Psoas muscle (tissue), 8 donors: Measurements from ENCODE around the gene JOSD1. TPM values are rescaled to one million over a fixed set of nuclear protein-coding genes. Genes with fewer than 3 reads are reported as not detected.

Experiments used
- ATAC-seq, 4 donors: fragments of 200-7000 bp; cut with Tn5 transposase; one replicate each; pipeline ENCODE4 v1.9.1; 2020; ENCODE audit warnings: moderate library complexity in 3 of 4, mild to moderate bottlenecking in 2 of 4
- DNase-seq, 2 donors: peaks; one replicate each; pipeline ENCODE4 v3.0.0-alpha.2; 2020
- H3K27ac ChIP-seq: fragments of 200-600 bp; one replicate; pipeline ENCODE4 v1.8.0; 2022
- H3K27me3 ChIP-seq, 3 donors: fragments of 200-600 bp in 1 of 3; one replicate each; pipeline versions ENCODE4 v1.6.1 to v1.8.0; 2013 to 2022; ENCODE audit warnings: low read length in 2 of 3, mild to moderate bottlenecking in 2 of 3, moderate library complexity in 1 of 3; ENCODE audit not compliant: insufficient read depth in 3 of 3
- H3K36me3 ChIP-seq, 2 donors: fragments of 200-600 bp in 1 of 2; one replicate each; pipeline versions ENCODE4 v1.6.1 to v1.8.0; 2013 to 2022; ENCODE audit warnings: low read depth in 1 of 2, mild to moderate bottlenecking in 1 of 2, moderate library complexity in 1 of 2; ENCODE audit not compliant: insufficient read depth in 1 of 2
- H3K4me1 ChIP-seq: fragments of 200-600 bp; one replicate; pipeline ENCODE4 v1.8.0; 2022
- H3K4me3 ChIP-seq: fragments of 200-600 bp; one replicate; pipeline ENCODE4 v1.8.0; 2022; ENCODE audit warnings: mild to moderate bottlenecking
- H3K9me3 ChIP-seq: fragments of 200-600 bp; one replicate; pipeline ENCODE4 v1.8.0; 2022
- CTCF ChIP-seq: fragments of 200-600 bp; IDR thresholded peaks from one replicate; pipeline ENCODE4 v1.8.0; 2022; ENCODE audit warnings: antibody characterized with exemption
- WGBS, 3 donors: extraction: QIAGEN DNeasy Blood & Tissue Kit; methylation state at CpG; one replicate each; pipeline versions ENCODE4 v1.1.6 to v1.1.7; 2013; 5-methylcytosine and 5-hydroxymethylcytosine counted together
- intact Hi-C, 2 donors: fragments of 100-400 bp; cut with DNase I; formaldehyde crosslinking; loops; one replicate each; pipeline versions ENCODE4 v1.11.0 to v1.14.2; 2022
- polyA plus RNA-seq, 3 donors: library from polyadenylated mRNA; stranded (reverse); fragments of 200-250 nt; gene quantifications; one replicate each; pipeline ENCODE4 v1.2.3, GENCODE V29; 2013
- total RNA-seq, 4 donors: library from RNA; stranded (reverse); fragmentation: NEBNext Ultra II Directional in 2 of 4; extraction: Animal tissue kit (Norgen Biotek cat#: 25700) in 2 of 4; gene quantifications; one replicate each; pipeline versions ENCODE4 v1.2.1 to v1.2.4, GENCODE V29; 2021 to 2023
- donor health status: healthy with polysubstance abuse.
- donor health status: DM: no; HTN: no; CAD: no; lungs with moderate emphysema.
- donor health status: Bipolar disorder and iron deficiency.
- donor health status: healthy.
- donor health status: DM: yes; HTN: yes; CAD: no.
- donor health status: DM: no; HTN: no; CAD: no.
- donor health status: DM: no; HTN: no; CAD: no.
- donor health status: DM: yes; HTN: yes; CAD: no.

JOSD1 gene
- total and polyA plus RNA-seq, 7 donors = 14.3 to 58.5 (median 24.4) TPM

GRCh38 chr22:38736257-38736570 lies 35.5 kb upstream of the JOSD1 start:
- Histone ChIP-seq H3K36me3 (peaks cover 10 to 77% of the 10 kb centered on the region in 2 donors), H3K27me3 (no peaks in the 10 kb centered on the region), H3K27ac (peak overlapping the region; percentile 79), H3K4me3 (no peak overlapping the region), H3K9me3 (no peaks in the 10 kb centered on the region), H3K4me1 (peaks cover 52% of the 10 kb centered on the region)
- no peak for TF ChIP-seq CTCF
- WGBS, 3 donors = 88 to 90% (median 89%) methylated on average over 7 of the region's 7 CpGs
- DNase-seq (no peak), ATAC-seq (no peak)
- intact Hi-C loops = no loop called here

GRCh38 chr22:38735465-38736256 lies 34.9 kb upstream of the JOSD1 start:
- 73 to 82% (median 80%) methylated on average over 15 of the region's 15 CpGs for WGBS, 3 donors
- intact Hi-C loops = loop anchor here in 1 of 2 donors (2.0 kb wide), 1 partner anchor 19 kb away; the partner anchor contains the start of gene SUN2
- no peak for TF ChIP-seq CTCF
- H3K27ac ChIP-seq = peak overlapping the region; percentile 79
- DNase-seq (peak in 1 of 2 donors; percentile 54), ATAC-seq (no peak)
- H3K27me3 ChIP-seq = no peaks in the 10 kb centered on the region
- peaks cover 9 to 76% of the 10 kb centered on the region in 2 donors for H3K36me3 ChIP-seq
- peaks cover 52% of the 10 kb centered on the region for H3K4me1 ChIP-seq
- no peaks in the 10 kb centered on the region for H3K9me3 ChIP-seq
- no peak overlapping the region for H3K4me3 ChIP-seq

GRCh38 chr22:38735126-38735464 lies 34.4 kb upstream of the JOSD1 start:
- no peaks in the 10 kb centered on the region for H3K27me3 ChIP-seq
- H3K27ac ChIP-seq = peak overlapping the region; percentile 79
- H3K4me1 ChIP-seq = peaks cover 50% of the 10 kb centered on the region
- no peaks in the 10 kb centered on the region for H3K9me3 ChIP-seq
- intact Hi-C loops = loop anchor here in 1 of 2 donors (2.0 kb wide), 1 partner anchor 20 kb away; the partner anchor contains the start of gene SUN2
- TF ChIP-seq CTCF = no peak
- no peak overlapping the region for H3K4me3 ChIP-seq
- peaks cover 5 to 76% of the 10 kb centered on the region in 2 donors for H3K36me3 ChIP-seq
- DNase-seq (peak in 1 of 2 donors; percentile 45), ATAC-seq (no peak)
- WGBS, 3 donors = 88 to 96% (median 90%) methylated on average over 7 of the region's 7 CpGs

GRCh38 chr22:38734421-38735100 lies 33.8 kb upstream of the JOSD1 start:
- peak overlapping the region; percentile 79 for H3K27ac ChIP-seq
- DNase-seq (peak in 1 of 2 donors; percentile 37), ATAC-seq (no peak)
- H3K4me3 ChIP-seq = no peak overlapping the region
- H3K9me3 ChIP-seq = no peaks in the 10 kb centered on the region
- H3K36me3 ChIP-seq = peaks cover 5 to 76% of the 10 kb centered on the region in 2 donors
- H3K4me1 ChIP-seq = peaks cover 44% of the 10 kb centered on the region
- no peaks in the 10 kb centered on the region for H3K27me3 ChIP-seq
- TF ChIP-seq CTCF = no peak
- intact Hi-C loops = loop anchor here in 1 of 2 donors (2.0 kb wide), 1 partner anchor 20 kb away; the partner anchor contains the start of gene SUN2
- WGBS, 3 donors = 78 to 87% (median 87%) methylated on average over 13 of the region's 13 CpGs
